T-helper 1 cell (primary cell): ENCODE data around the gene JMJD1C.
A peak's percentile ranks its signal among the peaks of the same experiment; 100 is the strongest.
"Not testable (repeated sequence)": the region's sequence is repeated elsewhere in the genome, so short reads cannot be mapped to it uniquely, and the experiment has no call there.

Source experiments
- DNase-seq, 5 donors: peaks; one replicate each; pipeline ENCODE4 v3.0.0-alpha.2; 2012 to 2020

Gene JMJD1C

DNA sequence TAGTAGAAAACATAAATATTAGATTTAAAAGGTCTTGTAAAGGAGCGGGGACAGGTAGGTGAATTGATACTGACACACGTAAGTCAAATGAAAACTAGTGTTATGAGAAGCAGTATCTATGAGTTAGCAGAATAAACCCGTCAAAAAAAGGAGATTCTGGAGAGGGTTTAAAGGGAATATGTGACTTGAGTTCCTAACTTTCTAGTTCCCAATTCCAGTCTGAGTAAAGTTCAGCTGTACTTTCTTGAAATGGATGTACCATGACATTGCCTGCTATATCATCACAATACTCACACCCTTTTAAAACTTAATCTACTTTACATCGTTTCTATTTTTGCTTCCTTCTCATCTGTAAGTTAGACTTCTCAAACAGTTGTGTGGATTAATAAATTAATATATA lies 210.5 kb downstream of the JMJD1C start:
- no peak for DNase-seq

DNA sequence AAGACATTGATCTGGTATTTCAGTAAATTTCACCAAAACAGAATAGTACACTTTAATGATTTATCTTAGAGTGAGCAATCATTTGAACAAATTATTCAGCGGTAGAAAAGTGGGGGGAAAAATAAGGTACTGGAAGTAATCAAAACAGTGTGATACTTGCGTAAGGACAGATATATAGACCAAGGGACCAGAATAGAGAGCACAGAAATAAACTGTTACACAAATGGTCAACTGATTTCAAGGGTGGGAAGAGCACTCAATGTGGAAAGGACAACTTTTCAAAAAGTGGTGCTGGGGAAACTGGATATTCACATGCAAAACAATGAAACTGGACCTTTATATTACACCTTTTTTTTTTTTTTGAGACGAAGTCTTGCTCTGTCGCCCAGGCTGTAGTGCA lies 212.7 kb downstream of the JMJD1C start:
- no peak for DNase-seq

DNA sequence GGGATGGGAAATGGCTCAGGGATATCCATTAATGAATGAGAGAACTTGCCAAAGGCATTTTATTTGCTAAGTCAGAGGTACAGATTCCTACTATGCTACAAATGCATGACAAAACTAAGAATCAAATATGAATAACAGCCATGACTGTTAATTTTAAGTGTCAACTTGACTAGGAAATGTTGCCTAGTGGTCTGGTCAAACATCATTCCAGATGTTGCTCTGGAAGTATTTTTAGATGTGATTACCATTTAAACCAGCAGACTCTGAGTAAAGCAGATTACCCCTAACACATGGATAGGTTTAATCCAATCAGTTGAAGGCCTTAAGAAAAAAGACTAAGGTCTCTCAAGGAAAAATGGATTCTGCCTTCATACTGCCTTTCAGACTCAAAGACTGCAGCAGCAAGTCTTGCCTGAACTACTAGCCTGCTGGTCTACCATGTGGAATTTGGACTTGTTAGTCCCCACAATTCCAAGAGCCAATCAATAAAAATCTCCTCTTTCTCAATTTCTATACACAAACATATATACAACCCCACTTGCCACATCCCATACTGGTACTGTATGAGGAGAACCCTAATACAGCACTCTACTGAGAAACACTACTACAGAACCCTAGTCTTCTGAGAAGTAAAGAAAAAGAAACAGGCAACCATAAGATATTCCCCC lies 213.5 kb downstream of the JMJD1C start:
- DNase-seq, result no peak

DNA sequence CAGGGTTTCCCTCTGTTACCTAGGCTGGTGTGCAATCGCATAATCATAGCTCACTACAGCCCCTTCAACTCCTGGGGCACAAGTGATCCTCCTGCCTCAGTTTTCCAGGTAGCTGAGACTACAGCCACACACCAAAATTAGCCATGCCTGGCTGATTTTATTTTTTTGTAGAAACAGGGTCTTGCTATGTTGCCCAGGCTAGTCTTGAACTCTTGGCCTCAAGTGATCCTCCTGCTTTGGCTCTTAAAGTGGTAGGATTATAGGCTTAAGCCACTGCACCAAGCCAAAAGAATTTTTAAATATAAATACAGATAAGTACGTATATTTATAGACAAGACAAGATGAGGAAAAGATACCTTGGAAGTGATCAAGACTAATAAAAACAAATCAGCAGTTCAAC lies 215.7 kb downstream of the JMJD1C start:
- no peak for DNase-seq

DNA sequence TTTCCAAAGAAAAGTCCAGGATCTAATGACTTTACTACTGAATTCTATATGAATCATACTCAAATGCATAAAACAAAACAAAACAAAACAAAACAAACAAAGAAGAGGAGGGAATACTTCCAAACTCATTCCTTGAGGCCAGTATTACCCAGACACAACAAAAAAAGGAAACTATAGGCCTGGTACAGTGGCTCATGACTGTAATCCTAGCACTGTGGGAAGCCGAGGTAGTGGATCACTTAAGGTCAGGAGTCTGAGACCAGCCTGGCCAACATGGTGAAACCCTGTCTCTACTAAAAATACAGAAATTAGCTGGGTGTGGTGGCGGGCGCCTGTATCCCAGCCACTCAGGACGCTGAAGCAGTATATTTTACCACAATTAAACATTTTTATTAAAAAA lies 218.0 kb downstream of the JMJD1C start:
- DNase-seq, result no peak

DNA sequence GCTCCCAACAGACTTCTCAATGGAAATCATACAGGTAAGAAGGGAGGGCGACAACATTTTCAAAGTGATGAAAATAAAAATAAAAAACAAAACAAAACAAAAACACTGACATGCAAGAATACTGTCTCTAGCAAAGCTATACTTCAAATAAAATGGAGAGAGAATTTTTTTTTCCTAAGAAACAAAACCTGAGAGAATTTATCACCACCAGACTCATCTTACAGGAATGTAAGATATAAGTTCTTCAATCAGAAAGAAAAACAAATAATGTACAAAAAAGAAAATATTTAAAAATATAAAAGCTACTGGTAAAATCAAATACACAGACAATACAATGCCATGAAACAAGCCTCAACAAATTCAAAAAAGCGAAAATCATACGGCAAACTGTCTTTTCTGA lies 219.4 kb downstream of the JMJD1C start:
- no peak for DNase-seq

DNA sequence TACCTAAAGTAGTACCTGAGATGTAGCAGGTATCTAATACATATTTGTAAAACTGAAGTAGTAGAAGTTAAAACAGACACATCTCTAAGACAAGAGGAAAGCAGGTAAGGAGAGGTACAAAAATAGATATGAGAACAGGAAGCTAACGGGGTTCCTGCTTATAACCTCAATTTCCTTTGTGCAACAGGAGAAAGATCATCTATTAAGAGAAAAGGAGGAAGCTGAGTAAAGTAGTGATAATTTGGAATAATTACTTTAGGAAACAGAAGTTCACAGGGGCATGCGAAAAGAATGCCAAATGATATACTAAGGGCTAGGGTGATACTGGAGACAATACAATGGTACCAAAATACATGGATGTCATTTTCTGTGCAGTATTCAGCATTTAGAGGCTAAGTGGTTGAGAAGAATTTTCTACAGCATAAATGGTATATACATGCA lies 223.9 kb downstream of the JMJD1C start:
- no peak for DNase-seq

DNA sequence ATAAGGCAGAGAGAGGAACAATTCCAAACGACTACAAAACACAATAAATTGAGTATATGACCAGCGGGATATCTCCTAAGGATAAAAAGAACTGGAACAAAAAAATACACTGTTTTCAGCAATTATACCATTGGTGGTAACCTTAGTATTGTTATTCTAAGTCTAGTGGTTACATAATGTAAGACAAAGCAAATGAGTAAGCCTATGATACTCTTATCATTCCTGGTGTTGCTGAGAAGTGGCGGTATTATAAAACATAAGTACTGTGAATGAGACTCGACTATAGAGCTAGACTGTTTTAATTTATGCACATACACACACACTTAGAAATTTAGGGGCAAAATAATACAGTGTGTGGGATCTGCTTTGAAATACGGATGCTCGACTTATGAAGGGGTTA lies 225.0 kb downstream of the JMJD1C start:
- DNase-seq, result no peak

DNA sequence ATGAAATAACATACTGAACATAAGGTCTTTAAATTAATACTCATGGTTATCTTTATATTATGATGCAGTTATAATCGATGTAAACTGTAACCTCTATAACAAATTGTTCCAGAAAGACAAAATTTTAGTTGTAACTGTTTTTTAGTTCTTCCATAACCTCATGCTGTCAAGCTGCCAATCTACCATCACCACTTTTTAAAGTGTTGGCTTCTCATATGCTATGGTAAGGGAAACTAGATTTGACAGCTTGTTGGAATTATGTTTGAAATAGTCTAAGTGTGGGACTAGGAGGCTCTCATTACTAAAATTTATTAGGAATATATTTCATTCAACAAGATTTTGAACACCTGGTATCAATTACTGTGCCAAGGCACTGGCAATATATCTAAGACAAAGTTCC lies 227.3 kb downstream of the JMJD1C start:
- DNase-seq, result no peak

DNA sequence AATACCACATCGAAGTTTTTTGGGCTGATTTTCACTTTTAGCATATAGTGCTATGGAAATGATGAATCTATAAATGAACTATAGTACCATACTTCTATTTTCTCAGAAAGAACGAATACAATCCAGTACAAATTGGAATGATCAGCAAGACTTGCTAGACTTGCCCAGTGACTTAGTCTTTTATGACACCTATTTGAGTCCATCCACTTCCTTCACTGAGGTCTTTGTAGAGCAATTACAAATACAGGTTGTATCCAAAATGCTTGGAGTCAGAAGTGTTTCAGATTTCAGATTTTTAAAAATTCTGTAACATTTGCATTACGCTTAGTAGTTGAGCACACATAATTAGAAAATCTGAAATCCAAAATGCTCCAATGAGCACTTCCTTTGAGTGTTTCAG lies 228.4 kb downstream of the JMJD1C start:
- DNase-seq, result no peak

DNA sequence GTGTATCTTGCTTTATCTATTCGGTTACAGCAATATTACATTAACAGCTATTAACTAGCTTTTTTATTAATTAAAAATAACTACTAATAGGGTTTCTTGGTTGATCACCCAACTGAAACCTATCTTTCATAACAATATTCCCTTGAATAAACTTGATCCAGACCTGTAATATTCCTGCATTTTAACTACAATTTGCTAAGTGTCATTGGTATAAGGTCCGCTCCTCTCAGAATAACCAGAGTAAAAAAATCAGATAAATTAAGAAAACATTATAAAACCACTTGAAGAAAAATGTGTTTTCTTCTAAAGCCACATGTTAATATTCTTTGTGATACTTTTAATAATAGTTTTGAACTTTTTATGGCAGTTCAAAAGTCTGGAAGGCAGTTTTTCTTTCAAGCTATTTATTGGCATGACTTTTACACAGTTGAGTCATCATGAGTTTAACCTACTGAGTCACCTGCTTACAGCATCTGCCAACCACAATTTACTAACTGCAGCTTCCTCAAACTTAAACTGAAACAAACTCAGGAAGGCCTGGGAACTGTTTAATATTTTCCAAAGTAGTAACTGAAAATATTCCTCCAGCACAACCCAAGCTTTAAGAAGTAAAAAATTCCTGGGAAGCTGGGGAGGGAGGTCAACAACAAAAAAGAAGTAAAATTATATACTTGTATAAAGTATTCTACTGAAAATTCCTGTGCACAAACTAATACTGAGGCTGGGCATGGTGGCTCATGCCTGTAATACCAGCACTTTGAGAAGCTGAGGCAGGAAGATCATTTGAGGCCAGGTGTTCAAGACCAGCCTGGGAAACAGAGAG lies 229.5 kb downstream of the JMJD1C start:
- DNase-seq, result peak in 1 of 5 donors; percentile 69

DNA sequence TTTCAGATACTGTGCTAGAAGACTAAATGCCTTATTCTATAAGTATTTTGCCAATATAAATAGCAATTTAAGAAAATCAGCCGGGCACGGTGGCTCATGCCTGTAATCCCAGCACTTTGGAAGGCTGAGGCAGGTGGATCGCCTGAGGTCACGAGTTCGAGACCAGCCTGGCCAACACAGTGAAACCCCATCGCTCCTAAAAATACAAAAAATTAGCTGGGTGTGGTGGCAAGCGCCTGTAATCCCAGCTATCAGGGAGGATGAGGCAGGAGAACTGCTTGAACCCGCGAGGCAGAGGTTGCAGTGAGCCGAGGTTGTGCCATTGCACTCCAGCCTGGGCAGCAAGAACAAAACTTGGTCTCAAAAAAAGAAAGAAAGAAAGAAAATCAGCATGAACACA lies 230.6 kb downstream of the JMJD1C start:
- not testable (repeated sequence) for DNase-seq

DNA sequence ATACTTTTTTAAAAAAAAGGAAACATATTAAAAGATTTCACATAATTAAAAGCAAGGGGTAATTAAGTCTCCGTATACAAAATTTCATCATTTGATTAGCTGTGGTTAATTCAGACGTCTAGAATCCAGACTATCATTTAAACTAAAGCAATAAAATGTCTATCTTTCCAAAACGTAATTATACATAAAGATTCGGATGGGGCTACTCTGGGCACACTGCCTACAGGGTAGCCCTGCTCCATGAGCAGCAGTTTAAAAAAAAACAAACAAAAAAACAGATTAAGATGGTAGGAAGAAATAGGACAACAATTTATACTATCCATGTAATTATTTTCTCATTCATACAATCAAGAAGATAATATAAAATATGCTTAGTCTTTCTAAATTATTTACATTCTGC lies 236.6 kb downstream of the JMJD1C start:
- DNase-seq, result no peak

DNA sequence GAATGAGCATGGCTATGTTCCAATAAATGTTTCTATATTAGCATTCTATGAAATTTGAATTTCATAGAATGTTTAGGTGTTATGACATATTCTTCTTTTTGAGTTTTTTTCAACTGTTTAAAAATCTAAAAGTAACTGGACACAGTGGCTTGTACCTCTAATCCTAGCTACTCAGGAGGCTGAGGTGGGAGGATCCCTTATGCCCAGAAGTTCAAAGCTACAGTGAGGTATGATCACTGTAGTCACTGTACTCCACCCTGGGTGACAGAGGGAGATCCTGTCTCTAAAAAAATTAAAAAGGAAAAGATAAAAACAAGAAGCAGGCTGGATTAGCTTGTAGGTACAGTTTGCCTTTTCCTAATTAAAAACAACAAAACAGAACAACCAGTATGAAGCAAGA lies 237.5 kb downstream of the JMJD1C start:
- no peak for DNase-seq

DNA sequence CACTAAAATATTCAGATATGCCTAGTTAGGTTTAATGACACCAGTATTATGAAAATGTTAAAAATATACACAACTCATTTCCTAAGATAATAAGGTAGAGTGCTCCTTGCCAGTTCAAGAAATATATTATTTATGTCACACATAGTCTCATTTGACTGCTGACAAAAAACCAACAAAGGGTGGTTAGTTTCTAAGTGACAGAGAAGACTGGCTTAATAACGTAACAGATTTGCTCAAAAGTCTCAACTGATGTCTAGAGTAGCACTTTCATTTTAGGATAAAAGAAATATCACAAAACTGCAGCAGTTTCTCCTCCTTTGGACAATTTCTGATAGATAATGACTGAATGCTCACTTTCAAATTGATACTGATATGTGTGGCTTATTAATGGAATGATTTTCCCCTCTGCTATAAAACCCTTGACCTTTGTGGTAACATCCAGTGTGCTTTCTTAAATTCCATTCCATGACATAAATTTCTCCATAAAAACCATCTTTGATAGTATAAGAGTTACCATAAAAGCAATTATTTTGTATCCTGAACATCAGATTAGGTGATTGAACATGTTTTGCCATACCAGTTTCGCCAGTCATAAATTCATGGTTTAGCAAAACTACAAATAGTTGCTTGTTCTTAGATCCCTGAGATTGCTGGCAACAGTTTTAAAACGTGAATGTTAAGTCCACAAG lies 238.4 kb downstream of the JMJD1C start:
- peak in 1 of 5 donors; percentile 67 for DNase-seq

DNA sequence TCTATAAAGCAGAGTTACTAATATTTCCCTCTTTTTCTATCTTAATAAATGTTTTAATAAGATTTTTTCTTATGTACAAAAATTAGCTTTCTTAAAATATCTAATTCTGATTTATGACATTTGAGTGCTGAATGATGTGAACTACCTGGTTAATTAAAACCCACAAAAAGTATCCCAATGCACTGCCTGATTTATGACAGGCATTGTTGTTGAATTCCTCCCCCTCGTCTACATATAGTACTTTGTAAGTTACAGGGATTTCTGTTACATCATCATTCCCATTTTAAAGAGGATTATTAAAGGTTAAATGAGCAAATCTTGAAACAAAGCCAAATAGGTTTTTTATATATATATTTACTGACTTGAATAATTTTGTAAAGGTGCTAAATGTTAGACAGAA lies 241.5 kb downstream of the JMJD1C start:
- DNase-seq, result no peak

DNA sequence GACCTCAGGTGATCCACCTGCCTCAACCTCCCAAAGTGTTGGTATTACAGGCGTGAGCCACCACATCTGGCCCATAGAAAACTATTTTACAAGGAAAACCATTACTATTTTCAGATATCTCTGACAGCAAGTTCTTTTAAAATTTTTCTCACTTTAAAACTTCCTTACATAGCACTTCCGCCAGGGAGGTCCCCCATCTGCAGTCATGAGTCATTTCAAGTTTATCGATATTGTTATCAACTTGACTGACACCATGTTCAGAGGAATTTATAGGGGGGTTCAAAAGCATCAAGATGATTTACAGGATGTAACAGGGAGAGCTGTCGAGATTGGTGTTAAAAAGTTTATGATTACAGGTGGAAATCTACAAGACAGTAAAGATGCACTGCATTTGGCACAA lies 243.8 kb downstream of the JMJD1C start:
- DNase-seq, result peak in 1 of 5 donors; percentile 54

DNA sequence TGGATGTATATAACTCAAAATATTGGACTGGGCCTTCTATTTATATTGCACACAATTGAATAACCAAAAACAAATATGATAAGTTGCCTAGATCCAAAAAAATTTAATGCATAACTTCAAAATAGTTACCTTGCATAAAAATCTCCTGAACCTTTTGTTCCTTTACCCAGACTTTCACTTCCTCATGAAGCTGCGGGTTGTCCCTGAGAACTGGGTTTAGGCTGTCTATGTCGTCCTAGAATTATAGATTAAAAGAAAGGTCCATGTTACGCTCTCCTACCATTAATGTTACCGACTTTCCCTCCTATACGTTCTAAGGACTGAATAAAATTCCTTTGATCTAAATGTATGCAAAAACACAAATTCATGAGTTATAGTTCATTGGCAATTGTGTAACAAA lies 246.0 kb downstream of the JMJD1C start:
- no peak for DNase-seq

DNA sequence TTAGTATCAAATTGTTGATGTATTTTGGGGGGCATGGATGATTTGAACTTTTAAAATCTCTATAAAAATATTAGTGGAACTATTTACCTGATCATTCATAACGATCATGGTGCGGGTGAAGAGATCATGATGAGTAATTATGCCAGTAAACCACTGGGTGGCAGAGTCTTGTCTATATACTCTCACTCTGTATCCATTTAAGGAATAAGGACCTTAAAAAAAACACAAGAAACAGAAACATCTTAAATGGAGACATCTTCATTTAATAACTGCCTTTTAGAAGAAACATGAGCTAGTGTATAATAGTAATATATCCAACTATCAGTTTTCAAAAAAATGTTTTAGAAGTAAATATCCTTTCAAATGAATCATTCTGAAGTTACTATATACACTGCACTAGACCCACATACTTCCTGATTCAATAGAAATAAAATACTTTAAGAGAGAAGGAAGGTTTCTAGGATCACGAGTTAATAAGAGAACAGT lies 248.6 kb downstream of the JMJD1C start:
- peak in 1 of 5 donors; percentile 53 for DNase-seq

DNA sequence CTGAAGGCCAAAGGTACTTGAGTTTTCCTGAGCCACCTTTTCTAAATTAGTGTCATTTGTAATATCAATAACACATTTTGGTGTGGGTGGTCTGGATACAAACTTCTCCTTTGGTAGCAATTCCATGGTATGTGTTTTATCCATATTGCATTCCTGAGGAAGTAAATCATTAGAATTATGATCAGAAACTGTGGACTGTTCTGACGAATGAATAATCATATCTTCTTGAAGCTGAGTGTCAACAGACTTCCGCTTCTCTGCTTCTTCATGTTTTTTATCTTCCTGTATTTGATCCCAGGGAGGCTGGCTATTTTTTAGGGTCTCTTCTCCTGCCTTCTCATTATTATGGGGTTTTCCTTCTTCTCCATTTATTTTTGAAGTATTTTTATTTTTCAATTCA lies 251.2 kb downstream of the JMJD1C start:
- no peak for DNase-seq

DNA sequence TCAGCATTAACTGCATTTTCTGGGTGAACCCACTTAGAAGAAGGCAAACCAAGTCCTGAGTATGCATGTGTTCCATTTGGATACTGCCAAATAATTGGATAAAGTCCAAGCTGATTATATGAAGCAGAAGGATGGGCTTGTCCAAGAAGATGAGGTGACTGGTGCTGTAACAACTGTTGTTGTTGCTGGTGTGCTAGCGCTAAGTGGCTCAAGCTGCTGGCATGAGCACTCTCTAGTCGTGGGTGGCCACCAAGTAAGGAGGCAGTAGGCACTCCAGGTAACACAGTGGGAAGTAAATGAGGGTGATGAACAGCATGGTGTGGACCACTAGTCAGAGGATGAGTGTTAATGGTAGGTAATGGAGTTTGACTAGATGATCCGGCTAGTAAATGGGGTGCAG lies 252.3 kb downstream of the JMJD1C start:
- DNase-seq, result no peak

DNA sequence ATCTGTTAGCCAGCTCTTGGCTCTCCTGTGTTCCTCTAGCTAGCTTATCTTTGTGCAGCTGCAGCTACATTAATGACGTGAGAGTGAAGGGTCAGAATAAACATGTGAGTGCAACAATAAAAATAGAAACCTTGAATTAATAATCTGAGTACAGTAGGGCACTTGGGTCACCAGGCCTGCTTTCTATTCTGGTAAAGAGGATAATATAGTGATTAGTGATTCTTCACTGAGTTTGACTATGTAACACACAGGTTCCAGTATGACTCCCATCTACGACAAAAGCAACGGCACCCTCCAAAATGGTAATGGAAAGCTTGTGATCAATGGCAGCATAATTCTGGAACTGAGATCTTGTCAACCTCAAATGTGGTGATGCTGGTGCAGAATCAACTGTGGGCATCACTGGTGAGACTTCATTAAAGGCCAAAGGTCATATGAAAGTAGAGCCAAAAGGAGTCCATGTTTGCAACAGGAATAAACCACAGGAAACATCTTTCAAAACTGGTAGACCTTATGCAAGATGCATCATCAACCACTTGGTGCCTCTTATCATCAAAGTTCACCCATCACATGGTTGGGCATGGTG lies 255.1 kb downstream of the JMJD1C start:
- peak in 1 of 5 donors; percentile 36 for DNase-seq

DNA sequence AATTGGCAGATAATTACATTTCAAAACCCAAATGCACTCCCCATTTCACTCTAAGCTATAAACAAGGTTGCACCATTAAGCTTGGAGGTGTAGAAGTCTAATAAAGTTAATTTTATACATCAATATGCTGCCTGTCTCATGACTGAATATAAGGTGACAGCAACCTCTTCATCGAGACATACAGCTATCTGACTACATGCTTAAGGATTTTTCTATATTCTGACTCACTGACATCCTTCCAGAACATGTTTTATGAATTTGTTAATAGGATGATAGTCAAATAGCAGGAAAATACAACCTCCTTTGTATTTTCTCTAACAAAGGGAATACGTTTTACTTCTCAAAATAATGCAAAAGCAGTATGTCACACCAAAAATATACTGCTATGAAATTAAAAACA lies 256.1 kb downstream of the JMJD1C start:
- DNase-seq, result no peak
